Activated B cell treated with CpG ODN at 0.5 μM for 24 hours (primary cell): ENCODE measurements around the gene TRDN. TPM values are rescaled to one million over a fixed set of nuclear protein-coding genes. Genes with fewer than 3 reads are reported as not detected.

ENCODE experiments used
- ATAC-seq: fragments of 200-7000 bp; cut with Tn5 transposase; one replicate; pipeline ENCODE4 v1.10.0; 2021; ENCODE audit warnings: low read depth, mild to moderate bottlenecking, moderate library complexity
- CTCF ChIA-PET: fragments of 350-600 bp; sonication (Branson Sonifier 250); formaldehyde crosslinking; loops from one replicate; lab custom pipeline; 2021; ENCODE audit warnings: antibody characterized with exemption; lab: Charles Lee
- POLR2A ChIA-PET: fragments of 350-600 bp; sonication (Branson Sonifier 250); formaldehyde crosslinking; loops from one replicate; lab custom pipeline; 2021; ENCODE audit warnings: antibody characterized with exemption; lab: Charles Lee
- DNase-seq: peaks from one replicate; pipeline ENCODE4 v3.0.0; 2022
- H3K27ac Mint-ChIP-seq: one replicate; pipeline ENCODE4 v1.8.0; 2020; ENCODE audit warnings: mixed read lengths
- H3K27me3 Mint-ChIP-seq: one replicate; pipeline ENCODE4 v1.8.0; 2021; ENCODE audit warnings: mixed read lengths
- H3K36me3 Mint-ChIP-seq: one replicate; pipeline ENCODE4 v1.8.0; 2021; ENCODE audit warnings: low read depth, mixed read lengths
- H3K4me1 Mint-ChIP-seq: one replicate; pipeline ENCODE4 v1.8.0; 2021; ENCODE audit warnings: mixed read lengths
- H3K4me3 Mint-ChIP-seq: one replicate; pipeline ENCODE4 v1.8.0; 2020; ENCODE audit warnings: mild to moderate bottlenecking, mixed read lengths
- H3K9me3 Mint-ChIP-seq: one replicate; pipeline ENCODE4 v1.8.0; 2020; ENCODE audit warnings: mixed read lengths
- CTCF ChIP-seq: fragments of 200-600 bp; IDR thresholded peaks from one replicate; pipeline ENCODE4 v1.8.0; 2022; ENCODE audit warnings: antibody characterized with exemption, mild to moderate bottlenecking
- intact Hi-C: fragments of 100-400 bp; cut with micrococcal nuclease; formaldehyde crosslinking; loops from one replicate; pipeline ENCODE4 v1.15.1; 2024
- total RNA-seq: library from RNA; stranded (reverse); gene quantifications from 2 replicates; pipeline ENCODE4 v1.2.3, GENCODE V29; 2022

Gene TRDN
- total RNA-seq, 1 donor from 2014 or later: not detected

GRCh38 chr6:123668063-123668462 lies 31.3 kb upstream of the TRDN start:
- no peaks in the 10 kb centered on the region for H3K36me3 Mint-ChIP-seq
- intact Hi-C loops: no loop called here
- no peak overlapping the region for H3K4me3 Mint-ChIP-seq
- ChIA-PET POLR2A (no interaction called here), CTCF (no interaction called here)
- DNase-seq (no peak), ATAC-seq (no peak)
- no peaks in the 10 kb centered on the region for H3K27me3 Mint-ChIP-seq
- no peak overlapping the region for H3K27ac Mint-ChIP-seq
- H3K4me1 Mint-ChIP-seq: no peaks in the 10 kb centered on the region
- TF ChIP-seq CTCF: no peak
- no peaks in the 10 kb centered on the region for H3K9me3 Mint-ChIP-seq

- Mint-ChIP-seq H3K9me3 (no peaks in the 10 kb centered on the region), H3K4me3 (no peak overlapping the region), H3K4me1 (no peaks in the 10 kb centered on the region), H3K36me3 (no peaks in the 10 kb centered on the region), H3K27me3 (no peaks in the 10 kb centered on the region), H3K27ac (no peak overlapping the region)
- intact Hi-C loops: no loop called here
- ChIA-PET CTCF (no interaction called here), POLR2A (no interaction called here)
- ATAC-seq (no peak), DNase-seq (no peak)
- no peak for TF ChIP-seq CTCF
These were observed 26.7 kb upstream of the TRDN start for GRCh38 chr6:123663436-123663835.

- DNase-seq (no peak), ATAC-seq (no peak)
- ChIA-PET CTCF (no interaction called here), POLR2A (no interaction called here)
- Mint-ChIP-seq H3K9me3 (no peaks in the 10 kb centered on the region), H3K36me3 (no peaks in the 10 kb centered on the region), H3K4me1 (no peaks in the 10 kb centered on the region), H3K27me3 (no peaks in the 10 kb centered on the region), H3K4me3 (no peak overlapping the region), H3K27ac (no peak overlapping the region)
- TF ChIP-seq CTCF: no peak
- intact Hi-C loops: no loop called here
These were observed 26.0 kb upstream of the TRDN start for GRCh38 chr6:123662757-123663156.

- ATAC-seq (no peak), DNase-seq (no peak)
- no peak for TF ChIP-seq CTCF
- Mint-ChIP-seq H3K36me3 (no peaks in the 10 kb centered on the region), H3K4me1 (no peaks in the 10 kb centered on the region), H3K27ac (no peak overlapping the region), H3K27me3 (no peaks in the 10 kb centered on the region), H3K4me3 (no peak overlapping the region), H3K9me3 (no peaks in the 10 kb centered on the region)
- intact Hi-C loops: no loop called here
- POLR2A ChIA-PET: no interaction called here
- CTCF ChIA-PET: no interaction called here
These were observed 24.5 kb upstream of the TRDN start for GRCh38 chr6:123661105-123661891.

- Mint-ChIP-seq H3K27ac (no peak overlapping the region), H3K36me3 (no peaks in the 10 kb centered on the region), H3K9me3 (no peaks in the 10 kb centered on the region), H3K4me3 (no peak overlapping the region), H3K27me3 (no peaks in the 10 kb centered on the region), H3K4me1 (no peaks in the 10 kb centered on the region)
- intact Hi-C loops: no loop called here
- ChIA-PET POLR2A (no interaction called here), CTCF (no interaction called here)
- ATAC-seq (no peak), DNase-seq (no peak)
- no peak for TF ChIP-seq CTCF
These were observed 23.4 kb upstream of the TRDN start for GRCh38 chr6:123659960-123660748.
